Measurements from ENCODE around the gene KIF3A.

Gene KIF3A

DNA sequence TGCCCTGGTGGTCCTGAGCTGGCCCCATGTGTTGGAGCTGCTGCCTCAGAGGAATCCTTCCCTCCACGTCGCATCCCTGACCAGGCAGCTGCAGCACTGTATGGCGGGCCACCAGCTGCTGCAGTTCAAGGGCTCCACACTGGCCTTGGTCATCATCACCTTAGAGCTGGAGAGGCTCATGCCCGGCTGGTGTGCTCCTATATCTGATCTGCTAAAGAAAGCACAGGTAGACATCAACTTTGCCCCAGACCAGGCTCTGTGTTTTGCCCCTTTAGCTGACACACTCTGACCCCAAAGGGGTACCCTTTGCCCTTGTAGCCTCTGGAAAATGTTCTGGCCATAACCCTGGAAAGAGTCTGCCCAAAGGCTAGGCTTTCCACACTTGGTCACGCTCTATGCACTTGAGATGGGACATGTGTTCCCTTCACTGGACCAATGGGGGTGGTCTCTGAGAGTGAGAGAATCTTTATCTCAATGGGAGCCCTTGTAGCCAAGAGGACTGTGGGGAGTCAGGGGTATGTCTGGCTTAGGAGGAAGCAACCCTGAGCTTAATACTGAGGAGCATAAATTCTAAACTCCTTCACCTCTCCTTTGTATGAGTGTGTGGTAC, 14.7 kb upstream of the KIF3A start:
- Histone ChIP-seq H3K36me3 (no peaks in the 10 kb centered on the region), H3K27me3 (no peaks in the 10 kb centered on the region), H3K4me1 (no peaks in the 10 kb centered on the region), H3K9me3 (no peaks in the 10 kb centered on the region), H3K4me3 (ENCODE audit: low read depth, low read length) (no peak overlapping the region)
- DNase-seq: no peak
- TF ChIP-seq CTCF (IDR thresholded peaks at IDR 0.05; ENCODE audit: low read depth, low read length): no peak

GRCh38 chr5:132751444-132751843, 14.1 kb upstream of the KIF3A start:
- Histone ChIP-seq H3K36me3 (no peaks in the 10 kb centered on the region), H3K4me1 (no peaks in the 10 kb centered on the region), H3K27me3 (no peaks in the 10 kb centered on the region), H3K9me3 (no peaks in the 10 kb centered on the region), H3K4me3 (ENCODE audit: low read depth, low read length) (no peak overlapping the region)
- DNase-seq: no peak
- no peak for TF ChIP-seq CTCF (IDR thresholded peaks at IDR 0.05; ENCODE audit: low read depth, low read length)

DNA sequence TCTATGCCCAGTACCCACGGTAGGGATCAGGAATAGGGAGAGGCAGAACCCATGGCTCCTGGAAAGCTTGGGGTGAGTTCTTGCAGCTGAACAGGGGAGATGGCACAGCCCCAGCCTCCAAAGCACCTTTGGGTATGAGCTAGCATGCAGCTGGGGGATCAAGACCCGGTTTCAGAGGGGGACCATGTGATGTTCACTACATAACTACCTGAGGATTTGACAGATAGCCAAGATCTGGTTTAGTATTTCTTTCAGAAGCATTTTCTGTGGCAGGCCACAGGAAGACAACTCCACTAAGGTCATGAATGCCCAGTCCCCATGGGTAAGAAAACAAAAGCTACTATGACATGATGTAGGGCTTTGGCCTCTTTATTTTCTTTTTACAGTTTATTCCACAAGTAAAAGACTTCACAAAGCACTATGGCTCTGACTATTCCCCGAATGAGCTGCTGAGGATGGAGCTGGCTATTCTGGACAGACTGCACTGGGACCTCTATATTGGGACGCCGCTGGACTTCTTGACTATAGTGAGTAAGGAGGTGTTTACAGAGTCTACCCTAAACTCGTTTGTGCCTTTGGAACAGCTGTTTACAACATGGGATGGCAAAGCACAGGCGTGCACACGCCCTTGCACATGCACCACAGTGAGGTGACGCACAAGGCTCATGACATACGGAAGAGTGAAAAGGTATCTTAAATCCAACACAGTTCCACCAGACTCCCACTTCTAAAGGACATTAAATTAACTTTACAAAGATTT, 13.3 kb upstream of the KIF3A start:
- TF ChIP-seq CTCF (IDR thresholded peaks at IDR 0.05; ENCODE audit: low read depth, low read length): no peak
- H3K4me1 ChIP-seq: no peaks in the 10 kb centered on the region
- no peak overlapping the region for H3K4me3 ChIP-seq (ENCODE audit: low read depth, low read length)
- DNase-seq: no peak
- no peaks in the 10 kb centered on the region for H3K36me3 ChIP-seq
- H3K9me3 ChIP-seq: no peaks in the 10 kb centered on the region
- no peaks in the 10 kb centered on the region; the same call in 1 of the 2 replicates for H3K27me3 ChIP-seq

- H3K36me3 ChIP-seq: no peaks in the 10 kb centered on the region
- no peak for TF ChIP-seq CTCF (IDR thresholded peaks at IDR 0.05; ENCODE audit: low read depth, low read length)
- no peaks in the 10 kb centered on the region for H3K9me3 ChIP-seq
- no peak overlapping the region for H3K4me3 ChIP-seq (ENCODE audit: low read depth, low read length)
- no peak for DNase-seq
- H3K4me1 ChIP-seq: no peaks in the 10 kb centered on the region
- no peaks in the 10 kb centered on the region; the same call in 1 of the 2 replicates for H3K27me3 ChIP-seq
Measured at GRCh38 chr5:132749506-132749905, 12.2 kb upstream of the KIF3A start.

GRCh38 chr5:132748522-132749000, 11.2 kb upstream of the KIF3A start:
- H3K4me3 ChIP-seq (ENCODE audit: low read depth, low read length): no peak overlapping the region
- DNase-seq: no peak
- no peak for TF ChIP-seq CTCF (IDR thresholded peaks at IDR 0.05; ENCODE audit: low read depth, low read length)
- no peaks in the 10 kb centered on the region for H3K4me1 ChIP-seq
- H3K9me3 ChIP-seq: no peaks in the 10 kb centered on the region
- H3K36me3 ChIP-seq: no peaks in the 10 kb centered on the region
- H3K27me3 ChIP-seq: no peaks in the 10 kb centered on the region; the same call in 1 of the 2 replicates
